Measurements from ENCODE around the gene PNPLA6.

PNPLA6 gene

DNA sequence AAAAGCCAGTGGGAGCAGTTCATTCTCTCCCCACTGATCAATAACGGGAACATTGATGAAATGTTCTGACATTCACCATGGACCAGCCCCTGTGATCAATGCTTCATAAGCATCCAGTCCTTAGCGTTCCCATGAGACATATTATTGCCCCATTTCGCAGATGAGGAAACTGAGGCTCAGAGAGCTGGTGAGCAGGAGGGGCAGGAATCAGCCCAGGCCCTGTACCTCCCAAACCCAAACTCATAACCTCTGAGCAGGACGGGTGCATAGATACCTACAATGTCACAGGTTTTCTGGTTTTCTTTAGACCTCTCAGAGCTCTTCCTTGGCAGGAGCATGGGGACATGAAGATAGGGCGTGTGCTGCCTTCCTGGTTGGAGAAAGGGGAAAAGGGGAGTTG, 11.0 kb upstream of the PNPLA6 start:
- H3K4me3 ChIP-seq (ENCODE audit: control insufficient read depth, low read depth, low read length): no peak overlapping the region
- TF ChIP-seq, protein P1, sequence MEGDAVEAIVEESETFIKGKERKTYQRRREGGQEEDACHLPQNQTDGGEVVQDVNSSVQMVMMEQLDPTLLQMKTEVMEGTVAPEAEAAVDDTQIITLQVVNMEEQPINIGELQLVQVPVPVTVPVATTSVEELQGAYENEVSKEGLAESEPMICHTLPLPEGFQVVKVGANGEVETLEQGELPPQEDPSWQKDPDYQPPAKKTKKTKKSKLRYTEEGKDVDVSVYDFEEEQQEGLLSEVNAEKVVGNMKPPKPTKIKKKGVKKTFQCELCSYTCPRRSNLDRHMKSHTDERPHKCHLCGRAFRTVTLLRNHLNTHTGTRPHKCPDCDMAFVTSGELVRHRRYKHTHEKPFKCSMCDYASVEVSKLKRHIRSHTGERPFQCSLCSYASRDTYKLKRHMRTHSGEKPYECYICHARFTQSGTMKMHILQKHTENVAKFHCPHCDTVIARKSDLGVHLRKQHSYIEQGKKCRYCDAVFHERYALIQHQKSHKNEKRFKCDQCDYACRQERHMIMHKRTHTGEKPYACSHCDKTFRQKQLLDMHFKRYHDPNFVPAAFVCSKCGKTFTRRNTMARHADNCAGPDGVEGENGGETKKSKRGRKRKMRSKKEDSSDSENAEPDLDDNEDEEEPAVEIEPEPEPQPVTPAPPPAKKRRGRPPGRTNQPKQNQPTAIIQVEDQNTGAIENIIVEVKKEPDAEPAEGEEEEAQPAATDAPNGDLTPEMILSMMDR (IDR thresholded peaks at IDR 0.05; ENCODE audit: control insufficient read depth, insufficient read depth, low read depth, low read length, missing control alignments): no peak
- no peak for DNase-seq (ENCODE audit: low read depth)

- H3K4me3 ChIP-seq (ENCODE audit: control insufficient read depth, low read depth, low read length): no peak overlapping the region
- DNase-seq (ENCODE audit: low read depth): no peak
- TF ChIP-seq, protein P1 (IDR thresholded peaks at IDR 0.05; ENCODE audit: control insufficient read depth, insufficient read depth, low read depth, low read length, missing control alignments): no peak
Observed at GRCh38 chr19:7524992-7525739, 10.4 kb upstream of the PNPLA6 start.

DNA sequence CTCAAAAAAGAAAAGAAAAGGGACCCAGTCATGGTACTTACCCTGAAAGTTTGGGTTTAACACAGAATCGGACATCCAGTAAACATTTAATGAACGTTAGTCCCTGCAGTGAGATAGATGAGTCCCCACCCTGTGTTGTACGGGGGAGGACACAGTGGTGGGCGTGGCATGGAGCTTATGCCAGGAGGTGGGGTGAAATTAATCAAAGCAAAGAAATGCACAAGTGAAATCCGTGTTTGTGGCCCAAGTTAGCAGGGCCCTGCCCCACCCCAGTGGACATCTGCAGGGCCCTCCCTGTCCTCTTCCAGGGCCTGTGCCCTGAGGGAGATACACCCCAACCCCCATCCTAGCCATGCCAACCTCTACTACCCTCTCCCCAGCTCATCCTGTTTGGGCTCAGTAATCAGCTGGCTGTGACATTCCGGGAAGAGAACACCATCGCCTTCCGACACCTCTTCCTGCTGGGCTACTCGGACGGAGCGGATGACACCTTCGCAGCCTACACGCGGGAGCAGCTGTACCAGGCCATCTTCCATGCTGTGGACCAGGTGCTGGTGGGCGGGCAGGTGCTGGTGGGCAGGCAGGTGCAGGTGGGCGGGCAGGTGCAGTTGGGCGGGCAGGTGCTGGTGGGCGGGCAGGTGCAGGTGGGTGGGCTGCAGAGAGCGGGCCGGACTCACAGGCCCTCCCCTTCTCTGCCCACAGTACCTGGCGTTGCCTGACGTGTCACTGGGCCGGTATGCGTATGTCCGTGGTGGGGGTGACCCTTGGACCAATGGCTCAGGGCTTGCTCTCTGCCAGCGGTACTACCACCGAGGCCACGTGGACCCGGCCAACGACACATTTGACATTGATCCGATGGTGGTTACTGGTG, 9.2 kb upstream of the PNPLA6 start:
- TF ChIP-seq, protein P1 (IDR thresholded peaks at IDR 0.05; ENCODE audit: control insufficient read depth, insufficient read depth, low read depth, low read length, missing control alignments): no peak
- no peak overlapping the region for H3K4me3 ChIP-seq (ENCODE audit: control insufficient read depth, low read depth, low read length)
- DNase-seq (ENCODE audit: low read depth): no peak

DNA sequence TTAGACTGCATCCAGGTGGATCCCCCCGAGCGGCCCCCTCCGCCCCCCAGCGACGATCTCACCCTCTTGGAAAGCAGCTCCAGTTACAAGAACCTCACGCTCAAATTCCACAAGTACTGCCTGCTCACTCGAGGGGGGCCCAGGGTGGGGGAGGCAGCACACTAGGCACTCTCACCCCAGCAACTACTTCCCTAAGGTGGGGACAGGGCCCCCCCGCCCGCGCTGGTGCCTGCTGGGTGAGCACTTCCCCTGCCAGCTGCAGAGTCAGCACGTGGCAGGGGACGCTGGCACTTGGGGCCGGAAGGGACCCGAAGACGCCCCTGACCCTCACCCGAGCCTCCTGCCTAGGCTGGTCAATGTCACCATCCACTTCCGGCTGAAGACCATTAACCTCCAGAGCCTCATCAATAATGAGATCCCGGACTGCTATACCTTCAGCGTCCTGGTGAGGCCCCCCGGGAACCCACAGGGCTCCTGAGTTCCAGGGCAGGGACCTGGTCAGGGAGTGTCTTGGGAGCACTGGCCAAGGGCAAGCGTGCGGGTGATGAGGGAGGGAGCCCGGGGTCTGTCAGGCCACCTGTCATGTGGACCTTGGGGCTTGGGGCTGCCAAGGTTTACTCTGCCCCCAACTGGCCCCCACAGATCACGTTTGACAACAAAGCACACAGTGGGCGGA, 7.9 kb upstream of the PNPLA6 start:
- DNase-seq (ENCODE audit: low read depth): no peak
- TF ChIP-seq, protein P1 (IDR thresholded peaks at IDR 0.05; ENCODE audit: control insufficient read depth, insufficient read depth, low read depth, low read length, missing control alignments): no peak
- no peak overlapping the region for H3K4me3 ChIP-seq (ENCODE audit: control insufficient read depth, low read depth, low read length)

- no peak for DNase-seq (ENCODE audit: low read depth)
- TF ChIP-seq, protein P1 (IDR thresholded peaks at IDR 0.05; ENCODE audit: control insufficient read depth, insufficient read depth, low read depth, low read length, missing control alignments): no peak
- no peak overlapping the region for H3K4me3 ChIP-seq (ENCODE audit: control insufficient read depth, low read depth, low read length)
Observed at GRCh38 chr19:7528192-7528519, 7.4 kb upstream of the PNPLA6 start.

- TF ChIP-seq, protein P1 (IDR thresholded peaks at IDR 0.05; ENCODE audit: control insufficient read depth, insufficient read depth, low read depth, low read length, missing control alignments): no peak
- no peak overlapping the region for H3K4me3 ChIP-seq (ENCODE audit: control insufficient read depth, low read depth, low read length)
- DNase-seq (ENCODE audit: low read depth): no peak
Observed at GRCh38 chr19:7528522-7529245, 6.8 kb upstream of the PNPLA6 start.

Data from AG09309 (cell line).